Renal cortex interstitium (tissue), 11 donors: ENCODE data around the gene PCDHGB2. TPM values are rescaled to one million over a fixed set of nuclear protein-coding genes. Genes with fewer than 3 reads are reported as not detected.
"Not testable (repeated sequence)": the region's sequence is repeated elsewhere in the genome, so short reads cannot be mapped to it uniquely, and the experiment has no call there.

Experiments used
- DNase-seq, 11 donors: peaks; one replicate each; pipeline ENCODE4 v3.0.0-alpha.2; 2013; ENCODE audit warnings: low read depth in 9 of 11, low spot score in 4 of 11; ENCODE audit errors: extremely low read depth in 1 of 11
- polyA plus RNA-seq, 3 donors: library from polyadenylated mRNA; unstranded; fragments of 120-200 nt; gene quantifications; one replicate each; pipeline ENCODE4 v1.2.1, GENCODE V29; 2013; ENCODE audit not compliant: insufficient read length in 3 of 3

Gene PCDHGB2
- polyA plus RNA-seq, 3 donors, result 3.5 to 4.3 (median 3.8) TPM

DNA sequence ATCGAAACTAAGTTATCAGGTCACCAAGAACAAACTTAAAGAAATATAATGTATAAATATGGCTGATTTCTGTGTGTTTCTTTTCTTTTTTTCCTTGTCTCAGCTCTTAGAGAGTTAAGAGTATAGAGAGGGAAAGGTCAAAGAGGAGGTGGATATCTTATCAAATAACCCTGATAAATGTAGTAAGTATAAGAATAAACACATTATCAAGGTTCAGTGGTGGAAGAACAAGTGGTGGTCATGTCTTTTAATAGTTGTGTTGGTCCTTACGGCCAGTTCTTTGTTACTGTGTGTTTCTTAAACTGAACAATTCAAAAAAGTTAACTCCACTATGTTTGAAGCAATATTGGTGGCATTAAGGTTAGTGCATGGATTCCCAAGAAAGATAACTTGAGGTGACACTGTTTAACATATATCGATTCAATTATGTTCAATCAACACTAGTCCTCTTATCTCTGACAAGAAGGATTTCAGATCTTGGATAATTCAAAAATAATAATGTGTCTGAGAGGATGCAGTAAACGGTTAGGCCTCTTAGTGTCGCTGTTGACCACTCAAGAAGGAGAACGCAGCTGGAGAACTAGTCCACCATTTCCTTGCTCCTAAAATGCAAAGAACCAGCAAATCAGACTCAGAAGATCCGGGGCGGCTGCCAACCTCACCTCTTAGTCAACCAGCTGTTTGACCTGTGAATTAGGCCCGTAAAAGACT lies 16.4 kb upstream of the PCDHGB2 start, which contains the start of gene PCDHGA3:
TSS of gene PCDHGA3 (plus strand) at position 588 of the 711 bp plus-strand sequence. CDS start 205 bp downstream, outside the sequence.
- DNase-seq, result no peak

DNA sequence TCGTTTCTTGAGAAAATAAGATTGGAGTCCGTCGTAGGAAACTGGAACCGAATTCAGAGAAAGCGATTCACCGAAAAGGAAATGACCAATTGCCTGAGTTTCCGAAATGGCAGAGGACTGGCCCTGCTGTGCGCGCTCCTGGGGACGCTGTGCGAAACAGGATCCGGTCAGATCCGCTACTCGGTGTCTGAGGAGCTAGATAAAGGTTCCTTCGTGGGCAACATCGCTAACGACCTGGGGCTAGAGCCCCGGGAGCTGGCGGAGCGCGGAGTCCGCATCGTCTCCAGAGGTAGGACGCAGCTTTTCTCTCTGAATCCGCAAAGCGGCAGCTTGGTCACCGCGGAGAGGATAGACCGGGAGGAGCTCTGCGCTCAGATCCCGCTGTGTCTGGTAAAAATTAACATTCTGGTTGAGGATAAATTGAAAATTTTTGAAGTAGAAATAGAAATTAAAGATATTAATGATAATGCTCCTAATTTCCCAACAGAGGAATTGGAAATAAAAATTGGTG lies 15.8 kb upstream of the PCDHGB2 start:
- DNase-seq, result no peak

DNA sequence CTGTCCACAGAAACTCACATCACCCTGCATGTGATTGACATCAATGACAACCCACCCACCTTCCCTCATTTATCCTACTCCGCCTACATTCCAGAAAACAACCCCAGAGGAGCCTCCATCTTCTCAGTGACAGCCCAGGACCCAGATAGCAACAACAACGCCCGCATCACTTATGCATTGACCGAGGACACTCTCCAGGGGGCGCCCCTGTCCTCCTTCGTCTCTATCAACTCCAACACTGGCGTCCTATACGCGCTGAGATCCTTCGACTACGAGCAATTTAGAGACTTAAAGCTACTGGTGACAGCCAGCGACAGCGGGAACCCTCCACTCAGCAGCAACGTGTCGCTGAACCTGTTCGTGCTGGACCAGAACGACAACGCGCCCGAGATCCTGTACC lies 14.5 kb upstream of the PCDHGB2 start:
- no peak for DNase-seq

DNA sequence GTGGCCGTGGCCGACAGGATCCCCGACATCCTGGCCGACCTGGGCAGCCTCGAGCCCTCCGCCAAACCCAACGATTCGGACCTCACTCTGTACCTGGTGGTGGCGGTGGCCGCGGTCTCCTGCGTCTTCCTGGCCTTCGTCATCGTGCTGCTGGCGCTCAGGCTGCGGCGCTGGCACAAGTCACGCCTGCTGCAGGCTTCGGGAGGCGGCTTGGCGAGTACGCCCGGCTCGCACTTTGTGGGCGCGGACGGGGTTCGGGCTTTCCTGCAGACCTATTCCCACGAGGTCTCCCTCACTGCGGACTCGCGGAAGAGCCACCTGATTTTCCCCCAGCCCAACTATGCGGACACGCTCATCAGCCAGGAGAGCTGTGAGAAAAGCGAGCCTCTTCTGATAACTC lies 13.8 kb upstream of the PCDHGB2 start:
- DNase-seq, result not testable (repeated sequence)

DNA sequence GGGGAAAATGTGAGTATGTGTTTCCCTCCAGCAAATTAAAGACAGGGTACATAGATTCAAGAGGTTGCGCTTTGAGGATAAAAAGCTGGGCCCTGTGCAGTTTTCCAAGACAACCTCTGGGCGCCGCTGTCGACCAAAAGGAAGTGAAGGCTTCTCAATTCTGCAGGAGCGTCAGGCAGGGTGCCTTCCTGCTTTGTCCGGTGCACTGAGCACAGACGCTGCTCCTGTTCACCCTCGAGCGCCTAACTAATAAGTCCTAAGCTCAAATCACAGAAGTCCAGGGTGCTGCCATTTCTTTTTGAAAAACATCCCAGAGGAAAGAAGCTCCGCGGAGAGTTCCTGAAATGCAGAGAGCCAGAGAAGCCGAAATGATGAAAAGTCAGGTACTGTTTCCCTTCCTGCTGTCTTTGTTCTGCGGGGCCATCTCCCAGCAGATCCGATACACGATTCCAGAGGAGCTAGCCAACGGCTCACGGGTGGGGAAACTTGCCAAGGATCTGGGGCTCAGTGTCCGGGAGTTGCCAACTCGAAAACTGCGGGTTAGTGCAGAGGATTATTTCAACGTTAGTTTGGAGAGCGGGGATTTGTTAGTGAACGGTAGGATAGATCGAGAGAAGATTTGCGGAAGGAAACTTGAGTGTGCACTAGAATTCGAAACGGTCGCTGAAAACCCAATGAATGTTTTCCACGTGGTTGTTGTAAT lies 9.7 kb upstream of the PCDHGB2 start, which contains the start of gene PCDHGB1:
TSS of gene PCDHGB1 (plus strand) at position 183 of the 703 bp plus-strand sequence. CDS start at position 345, 162 bp downstream.
- DNase-seq, result no peak

DNA sequence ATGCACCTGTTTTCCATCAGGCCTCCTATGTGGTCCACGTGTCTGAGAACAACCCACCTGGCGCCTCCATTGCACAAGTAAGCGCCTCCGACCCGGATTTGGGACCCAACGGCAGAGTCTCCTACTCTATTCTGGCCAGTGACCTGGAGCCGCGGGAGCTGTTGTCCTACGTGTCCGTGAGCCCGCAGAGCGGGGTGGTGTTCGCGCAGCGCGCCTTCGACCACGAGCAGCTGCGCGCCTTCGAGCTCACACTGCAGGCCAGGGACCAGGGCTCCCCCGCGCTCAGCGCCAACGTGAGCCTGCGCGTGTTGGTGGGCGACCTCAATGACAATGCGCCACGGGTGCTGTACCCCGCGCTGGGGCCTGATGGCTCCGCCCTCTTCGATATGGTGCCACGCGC lies 8.2 kb upstream of the PCDHGB2 start:
- no peak for DNase-seq

DNA sequence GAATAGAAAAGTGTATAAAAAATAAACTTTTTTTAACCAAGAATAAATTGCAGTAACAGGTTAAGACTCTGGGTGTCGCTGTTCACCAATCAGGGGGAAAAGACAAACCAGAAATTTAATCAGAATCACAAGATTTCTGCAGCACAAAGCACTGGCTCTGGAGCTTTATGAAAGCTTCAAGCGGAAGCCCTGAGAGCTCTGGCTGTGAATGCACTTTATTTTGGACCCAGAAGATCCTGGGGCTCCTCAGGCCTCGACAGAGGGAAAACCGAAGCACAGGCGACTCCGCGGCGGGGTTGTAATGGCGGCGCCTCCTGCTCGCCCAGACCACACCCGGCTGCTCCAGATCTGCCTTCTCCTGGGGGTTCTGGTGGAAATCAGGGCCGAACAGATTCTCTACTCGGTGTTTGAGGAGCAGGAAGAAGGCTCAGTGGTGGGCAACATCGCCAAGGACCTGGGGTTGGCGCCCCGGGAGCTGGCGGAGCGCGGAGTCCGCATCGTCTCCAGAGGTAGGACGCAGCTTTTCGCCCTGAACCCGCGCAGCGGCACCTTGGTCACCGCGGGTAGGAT lies 4.8 kb upstream of the PCDHGB2 start, which contains the start of gene PCDHGA4:
TSS of gene PCDHGA4 (plus strand) at position 122 of the 570 bp plus-strand sequence. CDS start at position 209, 87 bp downstream.
- no peak for DNase-seq

DNA sequence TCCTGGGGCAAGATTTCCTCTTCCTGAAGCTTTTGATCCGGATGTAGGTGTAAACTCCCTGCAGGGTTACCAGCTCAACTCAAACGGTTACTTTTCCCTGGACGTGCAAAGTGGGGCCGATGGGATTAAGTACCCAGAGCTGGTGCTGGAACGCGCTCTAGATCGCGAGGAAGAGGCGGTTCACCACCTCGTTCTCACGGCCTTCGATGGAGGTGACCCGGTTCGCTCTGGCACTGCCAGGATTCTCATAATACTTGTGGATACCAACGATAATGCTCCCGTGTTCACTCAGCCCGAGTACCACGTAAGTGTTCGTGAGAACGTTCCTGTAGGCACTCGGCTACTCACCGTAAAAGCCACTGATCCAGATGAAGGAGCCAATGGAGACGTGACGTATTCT lies 4.2 kb upstream of the PCDHGB2 start:
- DNase-seq, result no peak

DNA sequence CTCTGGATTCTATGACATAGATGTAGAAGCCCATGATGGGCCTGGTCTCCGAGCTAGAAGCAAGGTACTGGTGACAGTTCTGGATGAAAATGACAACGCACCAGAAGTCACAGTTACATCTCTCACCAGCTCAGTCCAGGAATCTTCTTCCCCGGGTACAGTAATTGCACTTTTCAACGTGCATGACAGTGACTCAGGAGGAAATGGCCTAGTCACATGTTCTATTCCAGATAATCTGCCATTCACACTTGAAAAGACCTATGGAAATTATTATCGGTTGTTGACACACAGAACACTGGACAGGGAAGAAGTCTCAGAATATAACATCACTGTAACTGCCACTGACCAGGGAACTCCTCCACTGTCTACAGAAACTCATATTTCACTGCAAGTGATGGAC lies 3.7 kb upstream of the PCDHGB2 start:
- no peak for DNase-seq

DNA sequence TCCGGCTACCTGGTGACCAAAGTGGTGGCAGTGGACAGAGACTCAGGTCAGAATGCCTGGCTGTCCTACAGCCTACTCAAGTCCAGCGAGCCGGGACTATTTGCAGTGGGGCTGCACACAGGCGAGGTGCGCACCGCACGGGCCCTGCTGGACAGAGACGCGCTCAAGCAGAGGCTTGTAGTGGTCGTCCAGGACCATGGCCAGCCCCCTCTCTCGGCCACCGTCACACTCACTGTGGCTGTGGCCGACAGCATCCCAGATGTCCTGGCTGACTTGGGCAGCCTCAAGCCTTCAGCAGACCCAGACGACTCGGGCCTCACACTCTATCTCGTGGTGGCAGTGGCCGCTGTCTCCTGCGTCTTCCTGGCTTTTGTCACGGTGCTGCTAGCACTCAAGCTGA lies 2.8 kb upstream of the PCDHGB2 start:
- DNase-seq, result no peak

DNA sequence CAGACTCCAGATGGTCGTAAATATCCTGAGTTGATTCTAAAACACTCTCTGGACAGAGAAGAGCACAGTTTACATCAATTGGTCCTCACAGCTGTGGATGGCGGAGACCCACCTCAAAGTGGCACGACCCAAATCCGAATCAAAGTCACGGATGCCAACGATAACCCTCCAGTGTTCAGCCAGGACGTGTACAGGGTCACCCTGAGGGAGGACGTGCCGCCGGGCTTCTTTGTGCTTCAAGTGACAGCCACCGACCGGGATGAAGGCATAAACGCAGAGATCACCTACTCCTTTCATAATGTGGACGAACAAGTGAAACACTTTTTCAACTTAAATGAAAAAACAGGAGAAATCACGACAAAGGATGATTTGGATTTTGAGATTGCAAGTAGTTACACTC lies 891 bp downstream of the PCDHGB2 start:
- DNase-seq, result no peak

DNA sequence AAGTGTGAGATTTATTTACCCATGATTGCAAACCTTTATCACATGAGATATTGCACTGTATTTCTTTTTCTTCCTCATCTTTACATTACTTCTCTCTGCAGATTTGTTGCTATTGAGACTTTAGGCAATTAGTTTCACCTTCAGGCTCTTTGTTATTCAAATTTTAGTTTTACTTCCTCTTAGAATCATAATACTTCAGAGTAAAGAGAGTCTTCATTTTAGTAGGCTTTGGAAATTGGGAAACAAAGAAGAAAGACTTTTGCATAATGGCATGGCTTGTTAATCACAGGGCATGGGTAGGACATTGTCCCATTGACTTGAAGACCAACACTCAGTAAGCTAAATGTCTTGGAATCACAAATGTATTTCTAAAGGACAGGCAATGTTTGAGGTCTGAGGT lies 2.9 kb downstream of the PCDHGB2 start:
- DNase-seq, result no peak

DNA sequence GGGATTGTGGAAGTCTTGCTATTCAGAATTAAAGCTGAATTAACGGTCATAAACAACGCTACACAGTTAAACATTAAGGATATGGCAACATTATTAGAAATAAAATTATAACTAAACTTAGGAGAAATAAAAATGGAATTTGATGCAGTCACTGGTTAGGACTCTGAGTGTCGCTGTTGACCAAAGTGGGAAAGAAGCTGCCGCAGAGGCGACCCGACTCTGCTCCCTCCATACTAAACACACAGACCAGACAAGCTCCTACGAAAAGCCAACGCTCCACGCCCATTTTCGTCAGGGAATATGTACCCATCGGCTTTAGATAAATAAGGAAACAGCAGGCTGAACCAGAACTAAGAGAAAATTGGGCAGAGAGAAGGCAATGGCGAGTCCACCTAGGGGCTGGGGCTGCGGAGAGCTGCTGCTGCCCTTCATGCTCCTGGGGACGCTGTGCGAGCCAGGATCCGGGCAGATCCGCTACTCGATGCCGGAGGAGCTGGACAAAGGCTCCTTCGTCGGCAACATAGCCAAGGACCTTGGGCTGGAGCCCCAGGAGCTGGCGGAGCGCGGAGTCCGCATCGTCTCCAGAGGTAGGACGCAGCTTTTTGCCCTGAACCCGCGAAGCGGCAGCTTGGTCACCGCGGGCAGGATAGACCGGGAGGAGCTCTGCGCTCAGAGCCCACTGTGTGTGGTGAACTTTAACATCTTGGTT lies 4.3 kb downstream of the PCDHGB2 start, which contains the start of gene PCDHGA5:
TSS of gene PCDHGA5 (plus strand) at position 211 of the 709 bp plus-strand sequence. CDS start at position 380, 169 bp downstream.
- DNase-seq, result no peak

DNA sequence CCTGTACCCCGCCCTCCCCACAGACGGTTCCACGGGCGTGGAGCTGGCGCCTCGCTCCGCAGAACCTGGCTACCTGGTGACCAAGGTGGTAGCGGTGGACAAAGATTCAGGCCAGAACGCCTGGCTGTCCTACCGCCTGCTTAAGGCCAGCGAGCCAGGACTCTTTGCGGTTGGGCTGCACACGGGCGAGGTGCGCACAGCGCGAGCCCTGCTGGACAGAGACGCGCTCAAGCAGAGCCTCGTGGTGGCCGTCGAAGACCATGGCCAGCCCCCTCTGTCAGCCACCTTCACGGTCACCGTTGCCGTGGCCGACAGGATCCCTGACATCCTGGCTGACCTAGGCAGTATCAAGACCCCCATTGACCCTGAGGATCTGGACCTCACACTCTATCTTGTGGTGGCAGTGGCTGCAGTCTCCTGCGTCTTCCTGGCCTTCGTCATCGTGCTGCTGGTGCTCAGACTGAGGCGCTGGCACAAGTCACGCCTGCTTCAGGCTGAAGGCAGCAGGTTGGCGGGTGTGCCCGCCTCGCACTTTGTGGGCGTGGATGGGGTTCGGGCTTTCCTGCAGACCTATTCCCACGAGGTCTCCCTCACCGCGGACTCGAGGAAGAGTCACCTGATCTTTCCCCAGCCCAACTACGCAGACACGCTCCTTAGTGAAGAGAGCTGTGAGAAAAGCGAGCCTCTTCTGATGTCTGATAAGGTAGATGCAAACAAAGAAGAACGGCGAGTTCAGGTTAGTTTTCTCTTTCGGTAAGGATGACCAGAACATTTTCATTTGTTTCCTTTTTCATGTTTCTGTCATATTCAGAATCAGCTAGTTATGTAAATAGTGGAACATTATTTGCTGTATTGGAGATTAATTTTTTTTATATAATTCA lies 6.5 kb downstream of the PCDHGB2 start:
- no peak for DNase-seq

DNA sequence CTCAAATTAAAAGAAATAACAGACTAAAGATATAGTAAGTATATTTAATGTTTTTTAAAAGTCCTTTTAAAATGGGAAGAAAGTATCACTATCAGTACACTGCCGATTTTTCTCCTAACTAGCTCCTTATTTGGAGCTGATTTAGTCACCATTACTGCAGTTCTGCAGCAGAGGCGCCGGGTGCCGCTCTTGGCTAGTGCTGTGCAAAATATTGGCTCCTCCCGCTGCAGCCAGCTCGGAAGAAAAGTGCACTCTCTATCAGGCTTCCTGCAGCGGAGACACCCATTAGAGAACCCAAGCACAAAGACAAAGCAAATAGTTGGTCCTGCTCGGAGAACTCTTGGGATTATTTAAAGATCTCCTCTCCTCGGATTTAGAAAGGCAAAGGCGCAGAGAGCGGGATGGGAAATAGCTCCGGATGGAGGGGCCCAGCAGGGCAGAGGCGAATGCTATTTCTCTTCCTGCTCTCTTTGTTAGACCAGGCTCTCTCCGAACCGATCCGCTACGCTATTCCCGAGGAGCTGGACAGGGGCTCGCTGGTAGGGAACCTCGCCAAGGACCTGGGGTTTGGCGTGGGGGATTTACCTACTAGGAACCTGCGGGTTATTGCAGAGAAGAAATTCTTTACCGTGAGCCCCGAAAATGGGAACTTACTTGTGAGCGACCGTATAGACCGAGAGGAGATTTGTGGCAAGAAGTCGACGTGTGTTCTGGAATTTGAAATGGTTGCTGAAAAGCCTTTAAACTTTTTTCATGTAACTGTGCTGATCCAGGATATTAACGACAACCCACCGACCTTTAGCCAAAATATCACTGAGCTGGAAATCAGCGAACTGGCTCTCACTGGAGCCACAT lies 10.4 kb downstream of the PCDHGB2 start, which contains the start of gene PCDHGB3:
TSS of gene PCDHGB3 (plus strand) at position 249 of the 855 bp plus-strand sequence. CDS start at position 402, 153 bp downstream.
- DNase-seq, result no peak

DNA sequence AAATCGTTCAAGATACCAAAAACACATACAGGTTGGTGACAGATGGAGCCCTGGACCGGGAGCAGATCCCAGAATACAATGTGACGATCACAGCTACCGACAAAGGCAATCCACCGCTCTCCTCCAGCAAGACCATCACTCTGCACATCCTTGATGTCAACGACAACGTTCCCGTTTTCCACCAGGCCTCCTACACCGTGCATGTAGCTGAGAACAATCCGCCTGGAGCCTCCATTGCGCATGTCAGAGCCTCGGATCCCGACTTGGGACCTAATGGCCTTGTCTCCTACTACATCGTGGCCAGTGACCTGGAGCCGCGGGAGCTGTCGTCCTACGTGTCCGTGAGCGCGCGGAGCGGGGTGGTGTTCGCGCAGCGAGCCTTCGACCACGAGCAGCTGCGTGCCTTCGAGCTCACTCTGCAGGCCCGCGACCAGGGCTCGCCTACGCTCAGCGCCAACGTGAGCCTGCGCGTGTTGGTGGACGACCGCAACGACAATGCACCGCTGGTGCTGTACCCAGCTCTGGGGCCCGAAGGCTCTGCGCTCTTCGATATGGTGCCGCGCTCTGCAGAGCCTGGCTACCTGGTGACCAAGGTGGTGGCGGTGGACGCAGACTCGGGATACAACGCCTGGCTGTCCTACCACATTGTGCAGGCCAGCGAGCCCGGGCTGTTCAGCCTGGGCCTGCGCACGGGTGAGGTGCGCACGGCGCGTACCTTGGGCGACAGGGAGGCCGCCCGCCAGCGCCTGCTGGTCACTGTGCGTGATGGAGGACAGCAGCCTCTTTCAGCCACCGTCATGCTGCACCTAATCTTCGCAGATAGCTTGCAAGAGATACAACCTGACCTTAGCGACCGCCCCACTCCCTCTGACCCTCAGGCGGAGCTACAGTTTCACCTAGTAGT lies 12.0 kb downstream of the PCDHGB2 start:
- DNase-seq, result no peak
